ENCODE results near the gene ALG12. TPM values are rescaled to one million over a fixed set of nuclear protein-coding genes. Genes with fewer than 3 reads are reported as not detected.

Gene ALG12
- total and polyA plus RNA-seq, 11 donors, result 9.1 to 26.8 (median 15.0) TPM

DNA sequence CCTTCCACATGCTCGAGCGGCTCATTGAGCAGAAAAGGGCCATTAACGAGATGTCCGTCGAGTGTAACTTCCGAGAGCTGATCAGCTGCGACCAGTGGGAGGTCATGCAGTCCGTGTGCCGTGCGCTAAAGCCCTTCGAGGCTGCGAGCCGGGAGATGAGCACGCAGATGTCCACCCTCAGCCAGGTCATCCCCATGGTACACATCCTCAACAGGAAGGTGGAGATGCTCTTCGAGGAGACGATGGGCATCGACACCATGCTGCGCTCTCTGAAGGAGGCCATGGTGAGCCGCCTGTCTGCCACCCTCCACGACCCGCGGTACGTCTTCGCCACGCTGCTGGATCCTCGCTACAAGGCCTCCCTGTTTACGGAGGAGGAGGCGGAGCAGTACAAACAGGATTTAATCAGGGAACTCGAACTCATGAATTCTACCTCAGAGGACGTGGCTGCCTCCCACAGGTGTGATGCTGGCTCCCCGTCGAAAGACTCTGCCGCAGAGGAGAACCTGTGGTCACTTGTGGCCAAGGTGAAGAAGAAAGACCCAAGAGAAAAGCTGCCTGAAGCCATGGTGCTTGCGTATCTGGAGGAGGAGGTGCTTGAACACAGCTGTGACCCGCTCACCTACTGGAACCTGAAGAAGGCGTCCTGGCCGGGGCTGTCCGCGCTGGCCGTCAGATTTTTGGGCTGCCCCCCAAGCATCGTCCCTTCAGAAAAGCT is 31.7 kb downstream of the ALG12 start:
- Histone ChIP-seq H3K27ac (no peak overlapping the region), H3K4me1 (peaks cover 0 to 4% (median 0%) of the 10 kb centered on the region in 12 donors), H3K4me3 (no peak overlapping the region), H3K36me3 (peaks cover 0 to 74% (median 50%) of the 10 kb centered on the region in 9 donors), H3K9me3 (peaks cover 0 to 18% (median 0%) of the 10 kb centered on the region in 12 donors), H3K27me3 (no peaks in the 10 kb centered on the region)
- TF ChIP-seq, protein P1, sequence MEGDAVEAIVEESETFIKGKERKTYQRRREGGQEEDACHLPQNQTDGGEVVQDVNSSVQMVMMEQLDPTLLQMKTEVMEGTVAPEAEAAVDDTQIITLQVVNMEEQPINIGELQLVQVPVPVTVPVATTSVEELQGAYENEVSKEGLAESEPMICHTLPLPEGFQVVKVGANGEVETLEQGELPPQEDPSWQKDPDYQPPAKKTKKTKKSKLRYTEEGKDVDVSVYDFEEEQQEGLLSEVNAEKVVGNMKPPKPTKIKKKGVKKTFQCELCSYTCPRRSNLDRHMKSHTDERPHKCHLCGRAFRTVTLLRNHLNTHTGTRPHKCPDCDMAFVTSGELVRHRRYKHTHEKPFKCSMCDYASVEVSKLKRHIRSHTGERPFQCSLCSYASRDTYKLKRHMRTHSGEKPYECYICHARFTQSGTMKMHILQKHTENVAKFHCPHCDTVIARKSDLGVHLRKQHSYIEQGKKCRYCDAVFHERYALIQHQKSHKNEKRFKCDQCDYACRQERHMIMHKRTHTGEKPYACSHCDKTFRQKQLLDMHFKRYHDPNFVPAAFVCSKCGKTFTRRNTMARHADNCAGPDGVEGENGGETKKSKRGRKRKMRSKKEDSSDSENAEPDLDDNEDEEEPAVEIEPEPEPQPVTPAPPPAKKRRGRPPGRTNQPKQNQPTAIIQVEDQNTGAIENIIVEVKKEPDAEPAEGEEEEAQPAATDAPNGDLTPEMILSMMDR (IDR thresholded peaks at IDR 0.05), result no peak
- TF ChIP-seq POLR2A (IDR thresholded peaks at IDR 0.05), result no peak
- no peak for DNase-seq
- WGBS, 4 donors, result 97 to 99% (median 98%) methylated on average over 41 of the region's 41 CpGs
- no peak for ATAC-seq
- intact Hi-C loops (cut with DNase I), result no loop called here

DNA sequence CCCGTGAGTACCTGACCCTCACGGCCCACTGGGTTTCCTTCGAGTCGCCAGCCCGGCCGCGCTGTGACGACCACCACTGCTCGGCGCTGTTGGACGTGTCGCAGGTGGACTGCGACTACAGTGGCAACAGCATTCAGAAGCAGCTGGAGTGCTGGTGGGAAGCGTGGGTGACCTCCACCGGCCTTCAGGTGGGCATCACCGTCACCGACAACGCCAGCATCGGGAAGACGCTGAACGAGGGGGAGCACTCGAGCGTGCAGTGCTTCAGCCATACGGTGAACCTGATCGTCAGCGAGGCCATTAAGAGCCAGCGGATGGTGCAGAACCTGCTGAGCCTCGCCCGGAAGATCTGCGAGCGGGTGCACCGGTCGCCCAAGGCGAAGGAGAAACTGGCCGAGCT is 32.4 kb downstream of the ALG12 start:
- H3K9me3 ChIP-seq, result peaks cover 0 to 13% (median 0%) of the 10 kb centered on the region in 12 donors
- H3K4me1 ChIP-seq, result peaks cover 0 to 4% (median 0%) of the 10 kb centered on the region in 12 donors
- intact Hi-C loops (cut with DNase I), result no loop called here
- no peak overlapping the region for H3K4me3 ChIP-seq
- H3K27ac ChIP-seq, result no peak overlapping the region
- H3K36me3 ChIP-seq, result peaks cover 0 to 68% (median 50%) of the 10 kb centered on the region in 9 donors
- ATAC-seq (no peak), DNase-seq (no peak)
- no peaks in the 10 kb centered on the region for H3K27me3 ChIP-seq
- TF ChIP-seq, protein P1 (IDR thresholded peaks at IDR 0.05), result no peak
- TF ChIP-seq POLR2A (IDR thresholded peaks at IDR 0.05), result no peak
- 96 to 98% (median 97%) methylated on average over 35 of the region's 35 CpGs for whole genome bisulfite sequencing, 4 donors

DNA sequence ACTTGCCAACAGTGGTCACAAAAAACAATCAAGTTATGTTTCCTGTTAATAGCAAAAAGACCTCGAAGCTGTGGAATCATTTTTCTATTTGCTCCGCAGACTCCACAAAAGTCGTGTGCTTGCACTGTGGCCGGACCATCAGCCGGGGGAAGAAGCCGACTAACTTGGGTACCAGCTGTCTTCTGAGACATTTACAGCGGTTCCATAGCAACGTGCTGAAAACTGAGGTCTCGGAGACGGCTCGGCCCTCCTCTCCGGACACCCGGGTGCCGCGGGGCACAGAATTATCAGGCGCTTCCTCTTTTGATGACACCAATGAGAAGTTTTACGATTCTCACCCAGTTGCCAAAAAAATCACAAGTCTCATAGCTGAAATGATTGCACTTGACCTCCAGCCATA is 33.0 kb downstream of the ALG12 start:
- WGBS, 4 donors, result 95 to 99% (median 98%) methylated on average over 13 to 17 of the region's 17 CpGs
- intact Hi-C loops (cut with DNase I), result no loop called here
- TF ChIP-seq POLR2A (IDR thresholded peaks at IDR 0.05), result no peak
- TF ChIP-seq, protein P1 (IDR thresholded peaks at IDR 0.05), result no peak
- H3K36me3 ChIP-seq, result peaks cover 0 to 68% (median 45%) of the 10 kb centered on the region in 9 donors
- no peak for DNase-seq
- H3K4me3 ChIP-seq, result no peak overlapping the region
- H3K27ac ChIP-seq, result no peak overlapping the region
- H3K9me3 ChIP-seq, result peaks cover 0 to 11% (median 0%) of the 10 kb centered on the region in 12 donors
- H3K27me3 ChIP-seq, result no peaks in the 10 kb centered on the region
- peaks cover 0 to 9% (median 0%) of the 10 kb centered on the region in 12 donors for H3K4me1 ChIP-seq
- no peak for ATAC-seq

DNA sequence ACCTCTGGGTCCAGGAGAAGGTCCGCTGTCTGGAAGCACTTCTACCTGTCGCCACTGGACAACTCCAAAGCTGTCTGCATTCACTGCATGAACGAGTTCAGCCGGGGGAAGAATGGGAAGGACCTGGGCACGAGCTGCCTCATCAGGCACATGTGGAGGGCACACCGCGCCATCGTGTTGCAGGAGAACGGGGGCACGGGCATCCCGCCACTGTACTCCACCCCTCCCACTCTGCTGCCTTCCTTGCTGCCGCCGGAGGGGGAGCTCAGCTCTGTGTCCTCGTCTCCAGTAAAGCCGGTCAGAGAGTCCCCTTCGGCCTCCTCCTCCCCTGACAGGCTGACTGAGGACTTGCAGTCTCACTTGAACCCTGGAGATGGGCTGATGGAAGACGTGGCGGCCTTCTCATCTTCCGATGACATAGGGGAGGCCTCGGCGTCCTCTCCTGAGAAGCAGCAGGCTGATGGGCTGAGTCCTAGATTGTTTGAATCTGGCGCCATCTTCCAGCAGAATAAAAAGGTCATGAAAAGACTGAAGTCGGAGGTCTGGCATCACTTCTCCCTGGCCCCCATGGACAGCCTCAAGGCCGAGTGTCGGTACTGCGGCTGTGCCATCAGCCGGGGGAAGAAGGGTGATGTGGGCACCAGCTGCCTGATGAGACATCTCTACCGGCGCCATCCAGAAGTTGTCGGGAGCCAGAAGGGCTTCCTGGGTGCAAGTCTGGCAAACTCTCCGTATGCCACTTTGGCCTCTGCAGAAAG is 33.6 kb downstream of the ALG12 start:
- intact Hi-C loops (cut with DNase I), result no loop called here
- WGBS, 4 donors, result 93 to 94% (median 94%) methylated on average over 31 of the region's 31 CpGs
- peaks cover 0 to 6% (median 0%) of the 10 kb centered on the region in 12 donors for H3K9me3 ChIP-seq
- DNase-seq (no peak), ATAC-seq (no peak)
- no peaks in the 10 kb centered on the region for H3K27me3 ChIP-seq
- no peak overlapping the region for H3K4me3 ChIP-seq
- H3K27ac ChIP-seq, result no peak overlapping the region
- peaks cover 0 to 14% (median 0%) of the 10 kb centered on the region in 12 donors for H3K4me1 ChIP-seq
- TF ChIP-seq, protein P1 (IDR thresholded peaks at IDR 0.05), result no peak
- no peak for TF ChIP-seq POLR2A (IDR thresholded peaks at IDR 0.05)
- H3K36me3 ChIP-seq, result peaks cover 0 to 66% (median 45%) of the 10 kb centered on the region in 9 donors
